GM23338 (cell line): ENCODE measurements around the gene DROSHA. TPM values are rescaled to one million over a fixed set of nuclear protein-coding genes. Genes with fewer than 3 reads are reported as not detected.

Source experiments
- ATAC-seq: fragments of 200-7000 bp; cut with Tn5 transposase; 3 replicates; pipeline ENCODE4 v1.9.1; 2020
- DNase-seq: peaks from one replicate; pipeline ENCODE4 v3.0.0-alpha.2; 2015; ENCODE audit warnings: low spot score
- H2AFZ ChIP-seq: fragments of 200-600 bp; sonication (generic); 2 replicates; pipeline ENCODE4 v1.8.0; 2016; ENCODE audit warnings: antibody characterized with exemption, mild to moderate bottlenecking, moderate library complexity
- H3F3A ChIP-seq: fragments of 200-600 bp; sonication (generic); replicated peaks from 2 replicates; pipeline ENCODE4 v1.8.0; 2017; ENCODE audit warnings: antibody characterized with exemption, mixed run types, low read depth
- H3K27ac ChIP-seq: fragments of 200-600 bp; sonication (generic); 2 replicates; pipeline ENCODE4 v1.6.1; 2016; ENCODE audit warnings: low read depth
- H3K27me3 ChIP-seq: fragments of 200-600 bp; sonication (generic); 2 replicates; pipeline ENCODE4 v1.8.0; 2016; ENCODE audit warnings: mild to moderate bottlenecking, mixed run types, moderate library complexity; ENCODE audit not compliant: insufficient read depth
- H3K36me3 ChIP-seq: fragments of 200-600 bp; sonication (generic); 2 replicates; pipeline ENCODE4 v1.8.0; 2016; ENCODE audit warnings: mild to moderate bottlenecking; ENCODE audit not compliant: insufficient read depth
- H3K4me1 ChIP-seq: fragments of 200-600 bp; sonication (generic); 2 replicates; pipeline ENCODE4 v1.8.0; 2016; ENCODE audit warnings: mild to moderate bottlenecking, moderate library complexity; ENCODE audit not compliant: insufficient read depth
- H3K4me2 ChIP-seq: fragments of 200-600 bp; sonication (generic); 2 replicates; pipeline ENCODE4 v1.7.1; 2017; ENCODE audit warnings: mixed run types
- H3K4me3 ChIP-seq: fragments of 200-600 bp; sonication (generic); 2 replicates; pipeline ENCODE4 v1.6.1; 2016; ENCODE audit warnings: mixed run types
- H3K79me2 ChIP-seq: fragments of 200-600 bp; sonication (generic); replicated peaks from 2 replicates; pipeline ENCODE4 v1.8.0; 2017; ENCODE audit warnings: mild to moderate bottlenecking; ENCODE audit not compliant: insufficient read depth
- H3K9me2 ChIP-seq: fragments of 200-600 bp; sonication (generic); 2 replicates; pipeline ENCODE4 v1.8.0; 2017; ENCODE audit not compliant: insufficient read depth
- H4K20me1 ChIP-seq: fragments of 200-600 bp; sonication (generic); replicated peaks from 2 replicates; pipeline ENCODE4 v1.8.0; 2017; ENCODE audit warnings: mild to moderate bottlenecking; ENCODE audit not compliant: insufficient read depth
- H3K27ac Mint-ChIP-seq: 2 replicates; pipeline ENCODE4 v1.8.0; 2020; ENCODE audit warnings: inconsistent platforms, mild to moderate bottlenecking, moderate library complexity, mixed read lengths
- H3K27me3 Mint-ChIP-seq: 3 replicates; pipeline ENCODE4 v1.8.0; 2022; ENCODE audit warnings: low read depth, mild to moderate bottlenecking, moderate library complexity, mixed read lengths, inconsistent platforms; ENCODE audit not compliant: insufficient read depth, poor library complexity
- H3K36me3 Mint-ChIP-seq: 3 replicates; pipeline ENCODE4 v1.8.0; 2021; ENCODE audit warnings: low read depth, mild to moderate bottlenecking, inconsistent platforms, moderate library complexity, mixed read lengths
- H3K4me1 Mint-ChIP-seq: 3 replicates; pipeline ENCODE4 v1.8.0; 2020; ENCODE audit warnings: mild to moderate bottlenecking, inconsistent platforms, mixed read lengths
- H3K4me3 Mint-ChIP-seq: 3 replicates; pipeline ENCODE4 v1.8.0; 2021; ENCODE audit warnings: moderate library complexity, mild to moderate bottlenecking, inconsistent platforms, mixed read lengths
- H3K9me3 Mint-ChIP-seq: 3 replicates; pipeline ENCODE4 v1.8.0; 2020; ENCODE audit warnings: moderate library complexity, mild to moderate bottlenecking, inconsistent platforms, mixed read lengths
- CREB1 ChIP-seq: fragments of 250-450 bp; sonication (Bioruptor Pico); IDR thresholded peaks from 2 replicates; pipeline ENCODE4 v1.5.0; 2020; ENCODE audit warnings: low read depth, mild to moderate bottlenecking, moderate library complexity
- EZH2 ChIP-seq: fragments of 200-600 bp; sonication (generic); IDR thresholded peaks from one replicate; pipeline ENCODE4 v1.8.0; 2017; ENCODE audit warnings: antibody characterized with exemption, mild to moderate bottlenecking, low read depth; ENCODE audit not compliant: unreplicated experiment
- JUNB ChIP-seq: IDR thresholded peaks from one replicate; pipeline ENCODE4 v1.6.1; 2016; ENCODE audit warnings: antibody characterized with exemption; ENCODE audit not compliant: unreplicated experiment
- POLR2AphosphoS5 ChIP-seq: IDR thresholded peaks from 2 replicates; pipeline ENCODE4 v1.6.1; 2016; ENCODE audit warnings: antibody characterized with exemption, low read depth
- REST ChIP-seq: IDR thresholded peaks from one replicate; pipeline ENCODE4 v1.6.1; 2018; ENCODE audit warnings: antibody characterized with exemption; ENCODE audit not compliant: unreplicated experiment
- STAT1 ChIP-seq: IDR thresholded peaks from one replicate; pipeline ENCODE4 v1.6.1; 2016; ENCODE audit warnings: antibody characterized with exemption; ENCODE audit not compliant: unreplicated experiment
- ZNF331 ChIP-seq: fragments of 250-450 bp; sonication (Bioruptor Pico); IDR thresholded peaks from 2 replicates; pipeline ENCODE4 v1.5.0; 2020; ENCODE audit warnings: low read depth, mild to moderate bottlenecking, moderate library complexity
- polyA plus RNA-seq: library from polyadenylated mRNA; unstranded; fragments of >200 nt; fragmentation: Nextera tagmentation; extraction: Ambion mirVana; gene quantifications from 2 replicates; pipeline ENCODE4 v1.2.1, GENCODE V29; 2016
- total RNA-seq: library from RNA; depleted of rRNA; stranded (reverse); fragments of >200 nt; shearing (Covaris generic); gene quantifications from 2 replicates; pipeline ENCODE4 v1.2.3, GENCODE V29; 2014
- TF ChIP-seq, protein P1 (sequence below): IDR thresholded peaks from 2 replicates; pipeline ENCODE4 v1.6.1; 2016; ENCODE audit warnings: antibody characterized with exemption
- TF ChIP-seq, protein P2 (sequence below): fragments of 250-450 bp; sonication (Bioruptor Pico); IDR thresholded peaks from 2 replicates; pipeline ENCODE4 v1.5.0; 2020; ENCODE audit warnings: mild to moderate bottlenecking, moderate library complexity
- TF ChIP-seq, protein P3 (sequence below), 2 experiments: fragments of 200-600 bp in 1 of 2; sonication (generic) in 1 of 2; conservative IDR thresholded peaks; 2 replicates each; pipeline versions ENCODE4 v1.5.1 to v1.6.1; 2016 to 2017; ENCODE audit warnings: antibody characterized with exemption in 2 of 2, low read depth in 2 of 2, mild to moderate bottlenecking in 2 of 2, moderate library complexity in 1 of 2

DROSHA gene
- total and polyA plus RNA-seq, 2 experiments from 2014 or later = 70.6 to 87.8 TPM

- no peaks in the 10 kb centered on the region for H3K27me3 Mint-ChIP-seq
- H3K4me3 Mint-ChIP-seq = no peak overlapping the region
- Histone ChIP-seq H3F3A (no peaks in the 10 kb centered on the region), H3K79me2 (no peaks in the 10 kb centered on the region), H2AFZ (no peak overlapping the region), H3K36me3 (no peaks in the 10 kb centered on the region), H3K9me2 (no peaks in the 10 kb centered on the region), H4K20me1 (no peaks in the 10 kb centered on the region), H3K4me2 (no peak overlapping the region), H3K4me3 (no peak overlapping the region), H3K27ac (no peak overlapping the region), H3K4me1 (no peaks in the 10 kb centered on the region), H3K27me3 (no peaks in the 10 kb centered on the region)
- no peaks in the 10 kb centered on the region for H3K4me1 Mint-ChIP-seq
- no peak for DNase-seq
- no peaks in the 10 kb centered on the region for H3K9me3 Mint-ChIP-seq
- no peak overlapping the region for H3K27ac Mint-ChIP-seq
- peaks cover 14% of the 10 kb centered on the region for H3K36me3 Mint-ChIP-seq
- TF ChIP-seq JUNB = no peak
- no peak for TF ChIP-seq STAT1
- TF ChIP-seq, protein P1, sequence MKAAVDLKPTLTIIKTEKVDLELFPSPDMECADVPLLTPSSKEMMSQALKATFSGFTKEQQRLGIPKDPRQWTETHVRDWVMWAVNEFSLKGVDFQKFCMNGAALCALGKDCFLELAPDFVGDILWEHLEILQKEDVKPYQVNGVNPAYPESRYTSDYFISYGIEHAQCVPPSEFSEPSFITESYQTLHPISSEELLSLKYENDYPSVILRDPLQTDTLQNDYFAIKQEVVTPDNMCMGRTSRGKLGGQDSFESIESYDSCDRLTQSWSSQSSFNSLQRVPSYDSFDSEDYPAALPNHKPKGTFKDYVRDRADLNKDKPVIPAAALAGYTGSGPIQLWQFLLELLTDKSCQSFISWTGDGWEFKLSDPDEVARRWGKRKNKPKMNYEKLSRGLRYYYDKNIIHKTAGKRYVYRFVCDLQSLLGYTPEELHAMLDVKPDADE = no peak
- no peak for TF ChIP-seq CREB1 (CRISPR knock-in tag)
- TF ChIP-seq REST = no peak
- no peak for TF ChIP-seq ZNF331
- ATAC-seq = no peak
These were observed 52.2 kb downstream of the DROSHA start for GRCh38 chr5:31479706-31480105.

- H2AFZ ChIP-seq = no peak overlapping the region
- H3K4me1 ChIP-seq = no peaks in the 10 kb centered on the region
- ATAC-seq (no peak), DNase-seq (no peak)
- H3K9me3 Mint-ChIP-seq = no peaks in the 10 kb centered on the region
- H3K36me3 ChIP-seq = no peaks in the 10 kb centered on the region
- H3F3A ChIP-seq = no peaks in the 10 kb centered on the region
- H3K36me3 Mint-ChIP-seq = peaks cover 10% of the 10 kb centered on the region
- no peak overlapping the region for H3K4me2 ChIP-seq
- H3K9me2 ChIP-seq = no peaks in the 10 kb centered on the region
- no peaks in the 10 kb centered on the region for H3K79me2 ChIP-seq
- H4K20me1 ChIP-seq = no peaks in the 10 kb centered on the region
- no peaks in the 10 kb centered on the region for H3K4me1 Mint-ChIP-seq
- no peaks in the 10 kb centered on the region for H3K27me3 Mint-ChIP-seq
- H3K4me3 Mint-ChIP-seq = no peak overlapping the region
- no peak overlapping the region for H3K4me3 ChIP-seq
- H3K27me3 ChIP-seq = no peaks in the 10 kb centered on the region
- H3K27ac Mint-ChIP-seq = no peak overlapping the region
- no peak overlapping the region for H3K27ac ChIP-seq
- TF ChIP-seq, protein P2, sequence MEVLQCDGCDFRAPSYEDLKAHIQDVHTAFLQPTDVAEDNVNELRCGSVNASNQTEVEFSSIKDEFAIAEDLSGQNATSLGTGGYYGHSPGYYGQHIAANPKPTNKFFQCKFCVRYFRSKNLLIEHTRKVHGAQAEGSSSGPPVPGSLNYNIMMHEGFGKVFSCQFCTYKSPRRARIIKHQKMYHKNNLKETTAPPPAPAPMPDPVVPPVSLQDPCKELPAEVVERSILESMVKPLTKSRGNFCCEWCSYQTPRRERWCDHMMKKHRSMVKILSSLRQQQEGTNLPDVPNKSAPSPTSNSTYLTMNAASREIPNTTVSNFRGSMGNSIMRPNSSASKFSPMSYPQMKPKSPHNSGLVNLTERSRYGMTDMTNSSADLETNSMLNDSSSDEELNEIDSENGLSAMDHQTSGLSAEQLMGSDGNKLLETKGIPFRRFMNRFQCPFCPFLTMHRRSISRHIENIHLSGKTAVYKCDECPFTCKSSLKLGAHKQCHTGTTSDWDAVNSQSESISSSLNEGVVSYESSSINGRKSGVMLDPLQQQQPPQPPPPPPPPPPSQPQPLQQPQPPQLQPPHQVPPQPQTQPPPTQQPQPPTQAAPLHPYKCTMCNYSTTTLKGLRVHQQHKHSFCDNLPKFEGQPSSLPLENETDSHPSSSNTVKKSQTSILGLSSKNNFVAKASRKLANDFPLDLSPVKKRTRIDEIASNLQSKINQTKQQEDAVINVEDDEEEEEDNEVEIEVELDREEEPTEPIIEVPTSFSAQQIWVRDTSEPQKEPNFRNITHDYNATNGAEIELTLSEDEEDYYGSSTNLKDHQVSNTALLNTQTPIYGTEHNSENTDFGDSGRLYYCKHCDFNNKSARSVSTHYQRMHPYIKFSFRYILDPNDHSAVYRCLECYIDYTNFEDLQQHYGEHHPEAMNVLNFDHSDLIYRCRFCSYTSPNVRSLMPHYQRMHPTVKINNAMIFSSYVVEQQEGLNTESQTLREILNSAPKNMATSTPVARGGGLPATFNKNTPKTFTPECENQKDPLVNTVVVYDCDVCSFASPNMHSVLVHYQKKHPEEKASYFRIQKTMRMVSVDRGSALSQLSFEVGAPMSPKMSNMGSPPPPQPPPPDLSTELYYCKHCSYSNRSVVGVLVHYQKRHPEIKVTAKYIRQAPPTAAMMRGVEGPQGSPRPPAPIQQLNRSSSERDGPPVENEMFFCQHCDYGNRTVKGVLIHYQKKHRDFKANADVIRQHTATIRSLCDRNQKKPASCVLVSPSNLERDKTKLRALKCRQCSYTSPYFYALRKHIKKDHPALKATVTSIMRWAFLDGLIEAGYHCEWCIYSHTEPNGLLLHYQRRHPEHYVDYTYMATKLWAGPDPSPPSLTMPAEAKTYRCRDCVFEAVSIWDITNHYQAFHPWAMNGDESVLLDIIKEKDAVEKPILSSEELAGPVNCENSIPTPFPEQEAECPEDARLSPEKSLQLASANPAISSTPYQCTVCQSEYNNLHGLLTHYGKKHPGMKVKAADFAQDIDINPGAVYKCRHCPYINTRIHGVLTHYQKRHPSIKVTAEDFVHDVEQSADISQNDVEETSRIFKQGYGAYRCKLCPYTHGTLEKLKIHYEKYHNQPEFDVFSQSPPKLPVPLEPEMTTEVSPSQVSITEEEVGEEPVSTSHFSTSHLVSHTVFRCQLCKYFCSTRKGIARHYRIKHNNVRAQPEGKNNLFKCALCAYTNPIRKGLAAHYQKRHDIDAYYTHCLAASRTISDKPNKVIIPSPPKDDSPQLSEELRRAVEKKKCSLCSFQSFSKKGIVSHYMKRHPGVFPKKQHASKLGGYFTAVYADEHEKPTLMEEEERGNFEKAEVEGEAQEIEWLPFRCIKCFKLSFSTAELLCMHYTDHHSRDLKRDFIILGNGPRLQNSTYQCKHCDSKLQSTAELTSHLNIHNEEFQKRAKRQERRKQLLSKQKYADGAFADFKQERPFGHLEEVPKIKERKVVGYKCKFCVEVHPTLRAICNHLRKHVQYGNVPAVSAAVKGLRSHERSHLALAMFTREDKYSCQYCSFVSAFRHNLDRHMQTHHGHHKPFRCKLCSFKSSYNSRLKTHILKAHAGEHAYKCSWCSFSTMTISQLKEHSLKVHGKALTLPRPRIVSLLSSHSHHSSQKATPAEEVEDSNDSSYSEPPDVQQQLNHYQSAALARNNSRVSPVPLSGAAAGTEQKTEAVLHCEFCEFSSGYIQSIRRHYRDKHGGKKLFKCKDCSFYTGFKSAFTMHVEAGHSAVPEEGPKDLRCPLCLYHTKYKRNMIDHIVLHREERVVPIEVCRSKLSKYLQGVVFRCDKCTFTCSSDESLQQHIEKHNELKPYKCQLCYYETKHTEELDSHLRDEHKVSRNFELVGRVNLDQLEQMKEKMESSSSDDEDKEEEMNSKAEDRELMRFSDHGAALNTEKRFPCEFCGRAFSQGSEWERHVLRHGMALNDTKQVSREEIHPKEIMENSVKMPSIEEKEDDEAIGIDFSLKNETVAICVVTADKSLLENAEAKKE = no peak
- TF ChIP-seq POLR2AphosphoS5 (no peak), STAT1 (no peak), EZH2 (no peak), ZNF331 (no peak)
- TF ChIP-seq, protein P3, sequence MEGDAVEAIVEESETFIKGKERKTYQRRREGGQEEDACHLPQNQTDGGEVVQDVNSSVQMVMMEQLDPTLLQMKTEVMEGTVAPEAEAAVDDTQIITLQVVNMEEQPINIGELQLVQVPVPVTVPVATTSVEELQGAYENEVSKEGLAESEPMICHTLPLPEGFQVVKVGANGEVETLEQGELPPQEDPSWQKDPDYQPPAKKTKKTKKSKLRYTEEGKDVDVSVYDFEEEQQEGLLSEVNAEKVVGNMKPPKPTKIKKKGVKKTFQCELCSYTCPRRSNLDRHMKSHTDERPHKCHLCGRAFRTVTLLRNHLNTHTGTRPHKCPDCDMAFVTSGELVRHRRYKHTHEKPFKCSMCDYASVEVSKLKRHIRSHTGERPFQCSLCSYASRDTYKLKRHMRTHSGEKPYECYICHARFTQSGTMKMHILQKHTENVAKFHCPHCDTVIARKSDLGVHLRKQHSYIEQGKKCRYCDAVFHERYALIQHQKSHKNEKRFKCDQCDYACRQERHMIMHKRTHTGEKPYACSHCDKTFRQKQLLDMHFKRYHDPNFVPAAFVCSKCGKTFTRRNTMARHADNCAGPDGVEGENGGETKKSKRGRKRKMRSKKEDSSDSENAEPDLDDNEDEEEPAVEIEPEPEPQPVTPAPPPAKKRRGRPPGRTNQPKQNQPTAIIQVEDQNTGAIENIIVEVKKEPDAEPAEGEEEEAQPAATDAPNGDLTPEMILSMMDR (conservative IDR thresholded peaks at IDR 0.05; ENCODE audit: low read depth in 2 of 2) = no peak
These were observed 53.0 kb downstream of the DROSHA start for GRCh38 chr5:31478901-31479300.
